Activated gamma-delta T cell (primary cell): ENCODE results near the gene PRSS35.
"Not testable (repeated sequence)": the region's sequence is repeated elsewhere in the genome, so short reads cannot be mapped to it uniquely, and the experiment has no call there.

Experiments
- DNase-seq: peaks from one replicate; lab custom pipeline; 2025; lab: John Stamatoyannopoulos, UW

Gene PRSS35

GRCh38 chr6:83517500-83517899 is 5.2 kb downstream of the PRSS35 start:
- DNase-seq = no peak

DNA sequence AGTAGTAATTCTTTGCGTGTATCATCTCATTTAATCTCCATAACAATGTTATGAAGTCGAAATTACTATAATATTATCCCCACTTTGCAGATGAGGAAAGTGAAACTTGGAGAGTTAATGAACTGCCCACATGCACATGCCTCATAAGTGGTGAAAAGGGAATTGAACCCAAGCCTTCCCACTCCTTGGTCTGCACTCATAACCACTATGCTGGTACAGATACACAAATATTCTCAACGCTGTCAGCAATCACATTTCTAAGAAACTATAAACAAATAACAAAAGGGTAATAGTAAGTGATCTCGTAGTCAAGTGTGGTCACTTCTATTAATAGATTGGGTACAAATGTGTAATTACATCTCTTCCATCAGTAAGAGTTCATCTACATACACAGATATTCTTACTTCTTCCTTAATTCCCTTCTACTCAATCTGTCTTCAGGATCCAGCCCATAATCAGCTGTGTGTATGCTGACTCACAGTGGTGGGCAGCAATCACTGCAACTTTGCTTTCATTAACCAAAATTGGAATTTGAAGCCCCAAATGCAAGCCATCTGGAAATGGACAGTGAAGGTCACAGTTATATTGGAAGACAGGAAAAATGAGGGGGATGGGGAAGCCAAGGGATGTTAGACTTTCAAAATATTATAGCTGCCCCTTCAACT is 6.6 kb downstream of the PRSS35 start:
- DNase-seq = no peak

GRCh38 chr6:83536034-83536646 is 23.8 kb downstream of the PRSS35 start:
- DNase-seq = no peak

- DNase-seq = no peak
Observed at GRCh38 chr6:83536647-83537589, 24.6 kb downstream of the PRSS35 start.

DNA sequence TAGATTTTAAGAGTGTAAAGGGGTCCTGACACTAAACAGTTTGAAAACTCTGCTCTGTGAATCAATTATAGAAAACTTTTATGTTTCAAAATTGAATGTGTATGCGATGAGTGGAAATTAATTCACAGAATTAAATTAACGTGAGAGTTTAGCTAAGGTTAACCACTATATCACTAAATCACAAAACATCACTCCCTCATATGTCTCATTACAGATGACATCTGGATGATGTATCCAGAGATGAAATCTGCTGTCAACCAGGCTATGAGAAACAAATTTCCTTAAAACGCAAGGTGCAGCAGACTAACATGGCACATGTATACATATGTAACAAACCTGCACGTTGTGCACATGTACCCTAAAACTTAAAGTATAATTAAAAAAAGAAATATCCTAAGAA is 27.3 kb downstream of the PRSS35 start:
- DNase-seq = no peak

DNA sequence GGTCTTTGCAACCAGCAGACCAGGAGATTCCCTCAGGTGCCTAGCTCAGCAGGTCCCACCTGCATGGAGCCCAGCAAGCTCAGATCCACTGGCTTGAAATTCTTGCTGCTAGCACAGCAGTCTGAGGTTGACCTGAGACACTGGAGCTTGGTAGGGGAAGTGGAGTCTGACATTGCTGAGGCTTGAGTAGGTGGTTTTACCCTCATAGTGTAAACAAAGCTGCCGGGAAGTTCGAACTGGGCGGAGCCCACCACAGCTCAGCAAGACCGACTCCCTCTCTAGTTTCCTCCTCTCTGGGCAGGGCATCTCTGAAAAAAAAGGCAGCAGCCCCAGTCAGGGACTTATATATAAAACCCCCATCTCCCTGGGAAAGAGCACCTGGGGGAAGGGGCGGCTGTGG is 34.3 kb downstream of the PRSS35 start:
- no peak for DNase-seq

DNA sequence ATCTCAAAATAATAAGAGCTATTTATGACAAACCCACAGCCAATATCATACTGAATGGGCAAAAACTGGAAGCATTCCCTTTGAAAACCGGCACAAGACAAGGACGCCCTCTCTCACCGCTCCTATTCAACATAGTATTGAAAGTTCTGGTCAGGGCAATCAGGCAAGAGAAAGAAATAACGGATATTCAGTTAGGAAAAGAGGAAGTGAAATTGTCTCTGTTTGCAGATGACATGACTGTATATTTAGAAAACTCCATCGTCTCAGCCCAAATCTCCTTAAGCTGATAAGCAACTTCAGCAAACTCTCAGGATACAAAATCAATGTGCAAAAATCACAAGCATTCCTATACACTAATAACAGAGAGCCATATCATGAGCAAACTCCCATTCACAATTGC is 38.1 kb downstream of the PRSS35 start:
- not testable (repeated sequence) for DNase-seq

DNA sequence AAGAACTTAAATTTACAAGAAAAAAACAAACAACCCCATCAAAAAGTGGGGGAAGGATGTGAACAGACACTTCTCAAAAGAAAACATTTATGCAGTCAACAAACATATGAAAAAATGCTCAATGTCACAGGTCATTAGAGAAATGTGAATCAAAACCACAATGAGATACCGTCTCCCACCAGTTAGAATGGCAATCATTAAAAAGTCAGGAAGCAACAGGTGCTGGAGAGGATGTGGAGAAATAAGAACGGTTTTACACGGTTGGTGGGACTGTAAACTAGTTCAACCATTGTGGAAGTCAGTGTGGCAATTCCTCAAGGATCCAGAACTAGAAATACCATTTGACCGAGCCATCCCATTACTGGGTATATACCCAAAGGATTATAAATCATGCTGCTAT is 39.4 kb downstream of the PRSS35 start:
- DNase-seq = not testable (repeated sequence)

DNA sequence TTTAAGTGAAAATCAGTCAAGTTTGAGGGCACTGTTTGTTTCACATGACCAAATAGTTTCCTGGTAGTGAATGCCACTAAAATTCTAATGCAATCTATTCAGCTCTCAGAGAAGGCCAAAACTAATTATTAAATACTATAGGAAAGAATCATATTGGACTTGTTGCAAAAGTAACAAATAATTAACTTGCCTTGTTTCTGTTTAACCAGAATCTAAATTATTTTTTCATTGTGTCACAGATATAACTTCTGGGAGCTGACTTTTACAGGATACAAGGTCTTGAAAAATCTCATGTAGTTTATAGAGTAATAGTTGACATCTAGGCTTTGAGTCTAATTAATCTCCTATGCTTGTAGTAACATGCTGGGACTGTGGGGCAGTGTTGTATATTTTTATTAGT is 44.5 kb downstream of the PRSS35 start:
- DNase-seq = no peak

GRCh38 chr6:83558975-83559374 is 46.6 kb downstream of the PRSS35 start:
- DNase-seq = no peak

- not testable (repeated sequence) for DNase-seq
Observed at GRCh38 chr6:83571663-83572185, 59.4 kb downstream of the PRSS35 start.

GRCh38 chr6:83574783-83575182 is 62.4 kb downstream of the PRSS35 start:
- DNase-seq = no peak
